GM15510 (cell line): ENCODE measurements around the gene LRRK1.

Experiments used
- POLR2A ChIP-seq: IDR thresholded peaks from 3 replicates; pipeline ENCODE4 v1.6.1; 2011; ENCODE audit warnings: borderline replicate concordance; ENCODE audit not compliant: insufficient read length; ENCODE audit errors: extremely low read depth

Gene LRRK1

DNA sequence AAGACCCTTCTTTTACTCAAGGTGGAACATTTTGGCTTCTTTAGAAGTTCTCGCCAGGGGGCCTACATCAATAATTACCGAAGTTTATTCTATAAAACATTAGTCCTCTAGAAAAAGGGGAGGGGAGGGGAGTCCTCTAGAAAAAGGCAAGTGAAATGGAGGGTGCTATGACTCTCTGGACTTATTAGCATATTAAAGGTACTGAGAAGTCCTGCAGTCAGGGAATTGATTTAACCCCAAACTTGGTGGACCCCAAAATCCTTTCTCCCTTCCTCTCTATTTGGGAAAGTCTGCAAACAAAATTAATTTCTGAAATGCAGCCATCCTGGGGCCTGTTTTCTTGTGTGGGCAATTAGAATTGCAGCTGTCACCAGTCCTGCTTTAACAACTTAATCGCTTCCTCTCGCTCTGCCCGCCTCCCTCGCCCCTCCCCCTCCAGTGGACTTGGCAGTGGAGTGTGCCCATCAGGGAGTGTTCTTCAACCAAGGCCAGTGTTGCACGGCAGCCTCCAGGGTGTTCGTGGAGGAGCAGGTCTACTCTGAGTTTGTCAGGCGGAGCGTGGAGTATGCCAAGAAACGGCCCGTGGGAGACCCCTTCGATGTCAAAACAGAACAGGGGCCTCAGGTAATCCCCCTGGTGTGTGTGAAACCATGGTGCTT is 18.9 kb upstream of the LRRK1 start:
- no peak for TF ChIP-seq POLR2A

DNA sequence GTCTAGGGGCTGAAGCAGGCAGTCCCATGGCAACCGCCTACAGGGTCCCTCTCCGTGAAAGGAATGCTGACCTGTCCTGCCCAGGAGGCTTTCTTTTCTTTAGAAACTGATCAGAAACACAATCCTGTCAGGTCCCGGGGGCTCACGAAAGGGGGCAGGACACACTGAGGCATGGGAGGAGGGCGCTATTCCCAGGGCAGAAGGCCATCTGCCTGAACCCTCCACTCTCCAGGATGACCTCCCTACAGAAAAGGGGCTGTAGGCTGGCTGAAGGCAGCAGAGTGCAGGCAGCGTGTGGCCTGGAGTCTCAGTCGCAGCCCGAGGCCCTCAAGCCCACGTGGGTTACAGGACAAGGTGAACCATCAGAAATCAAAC is 18.4 kb upstream of the LRRK1 start:
- TF ChIP-seq POLR2A, result no peak

DNA sequence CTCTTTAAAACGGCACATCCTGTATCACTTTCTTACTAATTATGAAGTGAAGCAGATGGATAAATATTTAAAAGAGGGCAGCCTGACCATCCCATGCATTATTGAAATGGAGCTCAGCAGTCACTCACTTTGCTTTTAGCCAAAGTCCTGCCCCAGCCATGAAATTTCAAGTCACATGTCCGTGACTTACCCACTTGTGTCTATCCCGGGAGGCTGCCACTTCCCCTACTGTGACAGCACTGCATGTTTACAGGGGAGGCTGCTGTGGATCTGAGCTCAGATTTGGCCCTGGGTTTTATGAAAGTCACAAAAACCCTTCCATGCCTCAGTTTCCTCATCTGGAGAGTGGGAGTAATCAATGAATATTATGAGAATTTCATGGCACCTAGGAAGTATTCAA is 17.9 kb upstream of the LRRK1 start:
- TF ChIP-seq POLR2A, result no peak

DNA sequence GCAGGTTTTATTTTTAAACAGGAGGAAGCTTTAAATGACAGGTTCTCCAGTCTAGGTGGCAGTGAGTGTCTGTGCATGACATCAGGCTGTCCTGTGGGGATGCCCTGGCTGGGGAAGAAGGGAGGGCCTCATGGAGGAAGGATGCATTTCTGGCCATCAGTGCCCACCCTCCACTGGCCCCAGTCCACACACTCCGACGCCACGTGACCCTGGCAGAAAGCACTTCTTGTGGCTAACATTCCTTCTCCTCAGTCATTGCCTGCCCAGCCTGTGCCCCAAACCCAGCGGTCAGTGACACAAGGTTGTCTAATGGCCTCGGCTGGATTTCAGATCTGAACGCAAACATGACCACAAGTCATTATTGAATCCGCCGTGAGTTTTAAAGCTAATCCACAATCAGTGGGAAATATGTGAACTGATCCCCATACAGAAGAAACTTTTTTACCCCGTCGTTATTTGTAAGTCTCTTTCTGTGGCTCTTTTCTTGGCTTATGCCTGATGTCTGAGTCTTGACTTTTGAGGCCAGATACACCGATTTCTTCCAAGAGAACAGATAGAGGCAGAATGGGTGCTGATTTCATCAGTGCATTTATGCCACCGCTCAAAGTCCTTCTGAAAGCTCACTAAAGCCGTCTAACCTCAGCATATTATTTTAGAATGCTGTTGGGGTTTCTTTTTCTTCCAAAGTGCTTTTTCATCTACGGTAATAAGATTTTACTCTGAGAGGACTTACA is 17.3 kb upstream of the LRRK1 start:
- no peak for TF ChIP-seq POLR2A

DNA sequence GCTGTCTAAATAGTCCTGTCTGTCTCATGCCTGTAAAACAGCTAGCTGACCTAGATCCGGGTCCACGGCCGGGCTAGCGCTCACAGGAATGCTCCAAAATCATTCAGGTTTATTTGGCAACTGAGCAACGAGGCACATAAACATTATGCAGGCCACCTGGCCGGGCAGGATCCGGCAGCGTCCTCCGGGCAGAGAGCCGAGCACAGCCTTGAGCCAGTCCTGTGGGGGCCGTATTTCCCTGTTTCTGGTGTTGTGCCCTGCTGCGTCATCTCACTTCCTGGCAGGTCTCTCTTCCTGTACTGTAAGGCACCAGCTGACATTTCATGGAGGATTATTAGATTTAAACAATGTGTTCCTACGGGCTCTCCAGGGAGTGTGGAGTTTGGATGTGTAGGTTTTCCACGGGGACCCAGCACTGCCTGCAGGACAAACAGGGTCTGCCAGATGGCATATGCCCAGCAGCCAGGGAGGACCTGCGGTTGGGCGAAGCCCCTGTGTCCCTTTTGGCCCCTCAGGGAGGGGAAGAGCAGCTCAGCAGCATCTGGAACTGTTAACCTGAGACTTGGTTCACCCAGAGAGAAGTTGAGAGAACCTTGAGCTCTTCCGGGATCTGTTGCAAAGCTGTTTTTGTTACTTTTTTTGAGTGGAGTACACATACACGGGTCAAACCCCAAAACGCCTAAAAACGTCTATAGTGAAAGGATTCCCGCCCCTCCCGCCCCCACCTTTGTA is 16.6 kb upstream of the LRRK1 start:
- no peak for TF ChIP-seq POLR2A

DNA sequence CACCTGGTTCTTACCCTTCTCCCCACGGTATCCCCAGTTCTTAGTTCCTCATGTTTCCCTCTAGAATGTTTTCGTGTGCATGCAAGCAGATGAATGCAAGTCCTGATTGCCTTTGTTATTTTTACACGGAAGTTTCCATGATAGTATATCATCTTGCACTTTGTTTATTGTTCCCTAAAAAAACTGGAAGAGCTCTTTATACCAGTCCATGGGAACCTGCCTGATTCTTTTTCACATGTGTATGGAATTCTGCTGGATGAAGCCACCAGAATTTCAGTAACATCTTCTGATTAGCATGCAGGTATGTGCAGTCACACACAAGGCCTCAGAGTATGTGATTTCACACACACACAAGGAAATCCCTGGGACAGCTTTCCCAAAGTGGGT is 16.0 kb upstream of the LRRK1 start:
- no peak for TF ChIP-seq POLR2A

DNA sequence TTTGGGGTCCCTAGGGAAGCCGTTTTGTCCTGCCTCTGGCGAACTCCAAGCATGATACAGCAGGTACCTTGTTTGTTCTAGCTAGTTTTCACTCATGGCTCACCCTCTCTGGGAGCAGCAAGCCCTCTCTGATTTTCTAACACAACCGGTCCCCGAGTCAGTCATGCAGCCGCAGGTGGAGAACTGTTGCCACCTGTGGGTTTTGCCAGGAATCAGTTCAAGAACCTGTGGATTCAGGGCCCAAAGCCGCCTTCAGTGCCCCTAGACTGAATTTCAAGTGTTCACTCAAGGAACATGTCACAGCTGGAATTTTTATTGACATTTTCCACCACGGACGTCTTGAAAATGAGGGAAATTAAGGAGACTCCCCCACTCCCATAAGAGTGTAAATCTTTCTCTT is 13.3 kb upstream of the LRRK1 start:
- TF ChIP-seq POLR2A, result no peak

DNA sequence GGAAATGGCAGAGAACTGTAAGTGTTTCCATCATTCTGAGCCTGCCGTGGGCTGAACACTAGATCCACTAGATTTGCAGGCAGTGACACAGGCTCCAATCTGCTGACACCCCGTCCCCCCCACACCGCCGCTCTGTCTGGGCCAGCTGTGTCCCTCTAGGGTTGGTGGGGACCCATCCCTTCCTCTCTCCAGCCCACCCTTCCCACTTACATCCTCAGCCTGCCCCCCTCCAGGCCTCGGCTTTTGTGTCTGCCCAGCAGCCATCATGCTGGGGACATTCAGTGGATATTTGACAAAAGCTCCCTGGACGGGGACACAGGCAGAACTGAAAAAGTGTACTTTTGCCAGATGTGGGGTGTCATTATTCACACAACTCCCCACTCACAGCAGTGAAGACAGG is 10.7 kb upstream of the LRRK1 start:
- no peak for TF ChIP-seq POLR2A

DNA sequence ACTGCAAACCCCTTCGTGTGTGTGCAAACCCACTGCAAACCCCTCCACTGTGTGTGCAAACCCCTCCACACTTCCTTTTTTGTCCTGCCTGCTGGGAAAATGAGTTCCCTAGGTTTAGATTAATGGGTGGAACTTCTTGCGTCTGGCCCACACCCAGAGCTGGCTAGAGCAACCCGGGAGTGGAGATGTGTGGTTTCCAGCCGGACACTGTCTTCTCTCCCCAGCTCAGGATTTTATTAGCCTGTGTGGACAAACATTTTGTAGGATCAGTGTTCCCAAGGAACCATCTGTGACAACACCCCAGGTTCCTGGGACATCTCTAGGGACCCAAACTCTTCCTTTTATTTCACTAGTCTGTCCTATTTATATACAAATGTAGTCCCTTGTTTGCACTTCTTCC is 9.6 kb upstream of the LRRK1 start:
- no peak for TF ChIP-seq POLR2A

DNA sequence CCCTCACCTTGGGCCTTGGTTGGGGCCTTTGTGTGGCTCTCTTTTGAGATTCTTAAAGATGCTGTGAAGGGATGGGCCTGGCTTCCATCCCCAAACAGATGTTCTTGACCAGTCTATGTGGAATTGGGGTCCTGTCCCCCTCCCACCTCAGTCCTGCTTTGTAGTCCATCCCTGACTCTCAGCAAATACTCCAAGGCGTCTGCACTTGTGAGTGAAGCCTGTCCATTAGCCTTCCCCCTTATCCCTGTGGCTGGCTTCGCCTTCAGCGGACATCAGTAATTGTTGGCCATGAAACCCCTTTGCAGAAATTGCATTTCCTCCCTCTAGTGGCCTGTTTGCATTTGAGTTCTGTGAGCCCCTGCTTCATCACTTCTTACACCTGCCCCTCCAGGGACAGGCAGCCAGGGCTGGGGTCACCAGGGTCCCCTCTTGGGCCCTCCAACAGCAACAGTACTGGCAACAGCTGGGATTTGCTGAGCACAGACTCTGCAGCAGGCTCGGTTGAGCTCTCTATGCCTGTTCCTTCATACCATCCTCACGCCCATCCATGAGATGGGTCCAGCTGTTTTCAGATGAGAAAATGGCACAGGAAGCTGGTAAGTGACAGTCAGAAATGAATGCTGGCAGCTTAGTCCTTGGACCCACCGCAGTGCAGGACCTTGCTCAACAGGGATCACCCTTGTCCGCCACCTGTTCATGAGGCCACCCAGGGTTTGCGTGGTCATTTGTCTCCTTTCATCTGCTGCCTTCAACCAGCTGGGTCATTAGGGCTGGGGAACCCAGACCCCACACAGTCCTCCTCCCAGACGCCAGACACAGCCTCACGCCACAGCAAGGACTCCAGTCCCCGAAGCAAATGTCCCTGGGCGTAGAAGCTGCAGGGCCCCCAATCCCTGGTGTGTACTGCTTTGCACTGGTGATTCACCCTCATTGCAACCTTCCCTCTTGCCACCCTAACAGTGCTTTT is 8.9 kb upstream of the LRRK1 start:
- no peak for TF ChIP-seq POLR2A

DNA sequence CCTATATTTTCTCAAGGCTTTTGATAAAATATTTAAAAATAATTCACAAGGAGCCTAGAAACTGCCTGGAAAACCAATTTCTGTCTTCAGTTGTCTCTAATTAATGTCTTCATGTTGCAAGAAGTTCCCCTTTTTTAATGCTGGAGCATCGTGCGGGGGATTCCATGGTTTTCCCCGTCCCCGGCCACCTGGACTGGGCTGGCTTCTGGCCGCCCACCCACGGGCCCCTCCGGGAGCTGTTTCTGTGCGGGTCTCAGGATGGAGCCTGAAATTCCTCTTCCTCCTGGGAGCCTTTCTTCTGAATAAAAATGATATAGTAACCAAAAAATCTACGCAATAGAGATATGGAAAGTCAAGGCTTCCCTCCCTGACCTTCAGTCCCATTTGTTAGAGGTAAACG is 8.1 kb upstream of the LRRK1 start:
- TF ChIP-seq POLR2A, result no peak

DNA sequence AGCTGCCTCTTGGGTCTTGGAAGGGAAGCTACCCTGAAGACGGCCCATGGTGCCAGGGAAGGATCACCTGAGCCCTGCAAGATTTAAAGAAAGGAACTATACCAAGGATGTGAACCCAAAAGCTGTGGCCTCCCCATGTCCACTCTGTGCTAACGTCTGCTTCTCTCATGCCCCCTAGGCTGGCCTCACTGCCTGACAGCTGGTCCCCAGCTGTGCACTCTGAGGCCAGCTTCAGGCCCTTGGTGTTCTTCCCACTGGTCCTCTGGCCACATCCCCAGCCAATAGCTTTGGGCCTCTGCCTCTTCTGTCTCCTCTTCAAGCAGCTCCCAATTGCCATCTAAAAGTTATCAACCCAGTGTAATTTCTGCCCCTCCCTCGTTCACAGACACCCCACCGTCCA is 5.2 kb upstream of the LRRK1 start:
- no peak for TF ChIP-seq POLR2A

DNA sequence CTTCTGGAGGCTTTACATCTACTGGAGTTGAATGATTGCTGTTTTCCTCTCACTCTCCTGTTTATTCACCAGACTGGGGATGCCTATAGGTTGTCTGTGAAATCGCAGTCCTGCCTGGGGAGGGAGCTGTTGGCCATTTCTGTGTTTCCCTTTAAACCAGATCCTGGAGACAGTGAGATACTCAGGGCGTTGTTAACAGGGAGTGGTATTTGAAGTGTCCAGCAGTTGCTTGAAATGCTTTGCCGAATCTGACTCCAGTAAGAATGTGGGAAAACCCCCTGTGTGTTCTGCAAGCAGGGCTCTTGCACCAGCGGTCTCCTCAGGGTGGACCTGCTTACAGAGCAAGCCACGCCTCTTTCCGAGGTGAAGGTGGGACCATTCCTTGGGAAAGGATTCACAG is 4.3 kb upstream of the LRRK1 start:
- no peak for TF ChIP-seq POLR2A

DNA sequence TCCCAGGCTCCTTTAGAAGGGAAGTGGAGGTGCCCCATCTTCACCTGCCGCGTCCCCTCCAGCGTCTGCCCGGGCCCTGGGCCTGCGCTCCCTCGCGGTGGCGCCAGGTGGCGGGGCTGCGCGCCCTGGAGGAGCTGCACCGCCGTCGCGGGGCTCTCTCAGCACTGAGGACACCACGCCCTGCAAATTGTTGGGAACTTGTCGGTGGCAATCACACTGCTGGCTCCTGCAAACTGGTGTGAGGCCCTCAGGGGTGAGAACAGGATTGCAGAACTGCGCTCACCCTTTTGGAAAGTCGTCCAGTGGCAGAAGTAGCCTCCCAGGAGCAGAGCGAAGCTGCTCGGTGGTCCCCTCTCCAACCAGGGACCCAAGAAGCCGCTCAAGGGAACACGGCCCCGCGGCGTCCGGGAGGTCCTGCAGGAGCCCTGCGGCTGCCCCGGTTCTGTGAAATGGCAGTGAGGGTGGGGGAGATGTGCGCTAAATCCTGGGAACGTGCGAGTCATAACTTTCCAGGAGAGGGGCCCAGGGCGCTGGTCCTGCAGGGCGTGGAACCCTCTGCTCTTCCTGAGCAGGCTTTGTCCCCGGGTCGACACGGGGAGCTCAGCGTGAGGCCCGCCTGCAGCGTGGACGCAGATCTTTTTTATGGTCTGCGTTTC is 995 bp upstream of the LRRK1 start:
- TF ChIP-seq POLR2A, result peak; percentile 14
